H9 (cell line): Measurements from ENCODE around the gene MTSS2. TPM values are rescaled to one million over a fixed set of nuclear protein-coding genes. Genes with fewer than 3 reads are reported as not detected.

ENCODE experiments used
- DNase-seq: peaks from one replicate; pipeline ENCODE4 v3.0.0-alpha.2; 2017
- H2AFZ ChIP-seq: one replicate; pipeline ENCODE4 v1.6.1; 2013; ENCODE audit warnings: mild to moderate bottlenecking, low read length, control low read depth, moderate library complexity
- H2AK5ac ChIP-seq: 2 replicates; pipeline ENCODE4 v1.6.1; 2013; ENCODE audit warnings: low read length, control low read depth, mixed read lengths; ENCODE audit not compliant: insufficient read length
- H2BK120ac ChIP-seq: one replicate; pipeline ENCODE4 v1.6.1; 2013; ENCODE audit warnings: low read depth, mild to moderate bottlenecking, low read length, control low read depth, inconsistent platforms; ENCODE audit not compliant: poor library complexity, severe bottlenecking
- H2BK12ac ChIP-seq: 2 replicates; pipeline ENCODE4 v1.6.1; 2013; ENCODE audit warnings: low read length, control low read depth, mixed read lengths, low read depth; ENCODE audit not compliant: insufficient read length
- H2BK15ac ChIP-seq: 2 replicates; pipeline ENCODE4 v1.6.1; 2013; ENCODE audit warnings: low read depth, low read length, control low read depth
- H2BK20ac ChIP-seq: one replicate; pipeline ENCODE4 v1.6.1; 2013; ENCODE audit warnings: low read depth, mild to moderate bottlenecking, low read length, control low read depth, inconsistent platforms; ENCODE audit not compliant: poor library complexity, severe bottlenecking
- H2BK5ac ChIP-seq: 2 replicates; pipeline ENCODE4 v1.6.1; 2013; ENCODE audit warnings: low read length, control low read depth, mixed read lengths; ENCODE audit not compliant: insufficient read length
- H3K14ac ChIP-seq: 2 replicates; pipeline ENCODE4 v1.6.1; 2013; ENCODE audit warnings: low read length, control low read depth; ENCODE audit not compliant: insufficient read depth
- H3K18ac ChIP-seq: 2 replicates; pipeline ENCODE4 v1.6.1; 2013; ENCODE audit warnings: low read depth, mild to moderate bottlenecking, mixed read lengths, low read length, control low read depth; ENCODE audit not compliant: insufficient read length
- H3K23ac ChIP-seq: 2 replicates; pipeline ENCODE4 v1.6.1; 2013; ENCODE audit warnings: low read length, control low read depth, mixed read lengths, low read depth; ENCODE audit not compliant: insufficient read length
- H3K23me2 ChIP-seq: 2 replicates; pipeline ENCODE4 v1.6.1; 2013; ENCODE audit warnings: low read depth, mild to moderate bottlenecking, mixed read lengths, low read length, control low read depth; ENCODE audit not compliant: insufficient read length, poor library complexity, severe bottlenecking
- H3K27ac ChIP-seq: 2 replicates; pipeline ENCODE4 v1.5.1; 2013; ENCODE audit warnings: low read length, control low read depth, mixed read lengths, low read depth; ENCODE audit not compliant: insufficient read length
- H3K27me3 ChIP-seq: 2 replicates; pipeline ENCODE4 v1.6.1; 2013; ENCODE audit warnings: low read length, control low read depth, inconsistent platforms; ENCODE audit not compliant: insufficient read depth
- H3K4ac ChIP-seq: 2 replicates; pipeline ENCODE4 v1.6.1; 2013; ENCODE audit warnings: low read depth, mild to moderate bottlenecking, control low read depth, inconsistent platforms, low read length, moderate library complexity
- H3K4me1 ChIP-seq: 2 replicates; pipeline ENCODE4 v1.6.1; 2013; ENCODE audit warnings: low read length, control low read depth, inconsistent platforms; ENCODE audit not compliant: insufficient read depth
- H3K4me2 ChIP-seq: 2 replicates; pipeline ENCODE4 v1.6.1; 2013; ENCODE audit warnings: low read length, control low read depth, mixed read lengths; ENCODE audit not compliant: insufficient read length, insufficient read depth
- H3K56ac ChIP-seq: 2 replicates; pipeline ENCODE4 v1.6.1; 2013; ENCODE audit warnings: low read depth, mild to moderate bottlenecking, mixed read lengths, low read length, control low read depth; ENCODE audit not compliant: insufficient read length
- H3K79me1 ChIP-seq: 2 replicates; pipeline ENCODE4 v1.6.1; 2013; ENCODE audit warnings: low read depth, mild to moderate bottlenecking, moderate library complexity, low read length, control low read depth, inconsistent platforms; ENCODE audit not compliant: insufficient read depth, poor library complexity, severe bottlenecking
- H3K79me2 ChIP-seq: 2 replicates; pipeline ENCODE4 v1.6.1; 2013; ENCODE audit warnings: low read length, control low read depth, inconsistent platforms; ENCODE audit not compliant: insufficient read depth
- H3K9ac ChIP-seq: 2 replicates; pipeline ENCODE4 v1.6.1; 2013; ENCODE audit warnings: low read length, control low read depth, mixed read lengths; ENCODE audit not compliant: insufficient read length; ENCODE audit errors: extremely low read depth
- H3K9me3 ChIP-seq: one replicate; pipeline ENCODE4 v1.6.1; 2013; ENCODE audit warnings: low read depth, low read length, inconsistent platforms; ENCODE audit not compliant: control insufficient read depth
- H3T11ph ChIP-seq: one replicate; pipeline ENCODE4 v1.6.1; 2013; ENCODE audit warnings: mild to moderate bottlenecking, low read length, control low read depth, inconsistent platforms
- H4K20me1 ChIP-seq: one replicate; pipeline ENCODE4 v1.6.1; 2013; ENCODE audit not compliant: control insufficient read depth, insufficient read length, insufficient read depth
- H4K5ac ChIP-seq: 2 replicates; pipeline ENCODE4 v1.6.1; 2013; ENCODE audit warnings: low read depth, mild to moderate bottlenecking, mixed read lengths, low read length, control low read depth; ENCODE audit not compliant: insufficient read length
- H4K8ac ChIP-seq: replicated peaks from 2 replicates; pipeline ENCODE4 v1.6.1; 2013; ENCODE audit warnings: low read length, control low read depth, mixed read lengths, low read depth; ENCODE audit not compliant: insufficient read length
- H4K91ac ChIP-seq: 2 replicates; pipeline ENCODE4 v1.6.1; 2013; ENCODE audit warnings: low read depth, mild to moderate bottlenecking, moderate library complexity, mixed read lengths, low read length, control low read depth; ENCODE audit not compliant: insufficient read length
- H3K27ac Mint-ChIP-seq, 3 experiments: 2 replicates in 2 of 3; 3 replicates in 1 of 3; pipeline ENCODE4 v1.8.0; 2020 to 2021; ENCODE audit warnings: mixed read lengths in 3 of 3, mild to moderate bottlenecking in 1 of 3, moderate library complexity in 1 of 3
- H3K27me3 Mint-ChIP-seq: 2 replicates; pipeline ENCODE4 v1.8.0; 2021; ENCODE audit warnings: low read depth, mild to moderate bottlenecking, moderate library complexity, mixed read lengths
- H3K36me3 Mint-ChIP-seq, 3 experiments: 2 replicates in 2 of 3; 3 replicates in 1 of 3; pipeline ENCODE4 v1.8.0; 2020 to 2021; ENCODE audit warnings: low read depth in 3 of 3, mixed read lengths in 3 of 3; ENCODE audit not compliant: insufficient read depth in 1 of 3
- H3K4me1 Mint-ChIP-seq, 2 experiments: 2 replicates each; pipeline ENCODE4 v1.8.0; 2020; ENCODE audit warnings: mixed read lengths in 2 of 2
- H3K4me3 Mint-ChIP-seq, 2 experiments: 2 replicates in 1 of 2; 3 replicates in 1 of 2; pipeline ENCODE4 v1.8.0; 2020 to 2021; ENCODE audit warnings: mild to moderate bottlenecking in 2 of 2, mixed read lengths in 2 of 2, moderate library complexity in 1 of 2
- H3K9me3 Mint-ChIP-seq, 2 experiments: 2 replicates in 1 of 2; 3 replicates in 1 of 2; pipeline ENCODE4 v1.8.0; 2020; ENCODE audit warnings: mild to moderate bottlenecking in 2 of 2, mixed read lengths in 2 of 2, moderate library complexity in 1 of 2
- CTCF ChIP-seq: fragments of 200-600 bp; sonication (generic); conservative IDR thresholded peaks from 3 replicates; pipeline ENCODE4 v1.8.0; 2021; ENCODE audit warnings: antibody characterized with exemption, mild to moderate bottlenecking
- WGBS: extraction: QIAGEN DNeasy Blood & Tissue Kit; methylation state at CpG from one replicate; pipeline ENCODE4 v1.1.7; 2013; ENCODE audit warnings: missing lambda C conversion rate, low lambda C conversion rate, mixed read lengths; ENCODE audit not compliant: insufficient read length; ENCODE audit errors: extremely low coverage; 5-methylcytosine and 5-hydroxymethylcytosine counted together
- total RNA-seq: library from RNA; stranded (reverse); gene quantifications from 2 replicates; pipeline ENCODE4 v1.2.1, GENCODE V29; 2021

Gene MTSS2
- total RNA-seq, 1 experiment from 2014 or later: 41.0 TPM

DNA sequence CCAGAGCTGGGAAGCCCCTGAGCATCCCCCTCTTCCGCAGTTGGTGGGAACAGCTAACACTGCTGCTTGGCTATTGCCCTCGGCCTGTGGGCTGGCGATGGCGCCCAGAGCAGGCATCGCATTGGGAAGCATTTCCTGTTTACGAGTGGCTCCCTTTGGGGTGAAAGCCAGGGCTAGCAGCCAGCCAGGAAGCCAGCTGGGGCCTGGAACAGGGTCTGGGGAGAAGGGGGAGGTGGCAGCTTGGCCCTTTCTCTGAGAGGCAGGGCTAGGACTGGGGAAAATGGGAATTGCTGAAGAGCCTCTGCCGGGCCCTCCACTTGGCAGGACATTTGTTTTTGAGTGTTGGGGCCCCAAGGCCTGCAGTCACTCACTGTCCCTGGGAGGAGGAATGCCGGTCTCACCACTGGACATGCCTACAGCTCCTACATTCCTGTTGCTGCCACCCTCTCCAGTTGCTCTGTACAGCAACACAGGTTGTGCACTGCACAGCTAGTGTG is 2.4 kb upstream of the MTSS2 start:
- no peak overlapping the region for H2BK12ac ChIP-seq
- peaks cover 2% of the 10 kb centered on the region; the same call in 1 of the 2 replicates for H3K27me3 Mint-ChIP-seq
- H2AFZ ChIP-seq: no peak overlapping the region
- H2BK5ac ChIP-seq: no peak overlapping the region
- no peaks in the 10 kb centered on the region for H3K9me3 ChIP-seq
- H3K14ac ChIP-seq: no peak overlapping the region
- peaks cover 7% of the 10 kb centered on the region for H3K23me2 ChIP-seq
- H3K27ac ChIP-seq: no peak overlapping the region
- no peak overlapping the region for H3K4ac ChIP-seq
- H4K8ac ChIP-seq: no peak overlapping the region
- no peak overlapping the region for H3K4me3 Mint-ChIP-seq
- no peaks in the 10 kb centered on the region for H3K79me1 ChIP-seq
- H3T11ph ChIP-seq: no peak overlapping the region
- peak overlapping the region in 1 of 3 experiments; percentile 28; a peak in 3 of 7 replicates for H3K27ac Mint-ChIP-seq
- no peak overlapping the region for H3K4me2 ChIP-seq
- no peak overlapping the region for H4K5ac ChIP-seq
- no peaks in the 10 kb centered on the region for H3K9me3 Mint-ChIP-seq
- no peak overlapping the region for H3K23ac ChIP-seq
- no peaks in the 10 kb centered on the region for H3K27me3 ChIP-seq
- H3K4me1 ChIP-seq: peaks cover 6% of the 10 kb centered on the region; the same call in 1 of the 2 replicates
- H2BK120ac ChIP-seq: no peak overlapping the region
- H3K18ac ChIP-seq: peak overlapping the region; percentile 8
- no peak overlapping the region for H2BK20ac ChIP-seq
- no peak overlapping the region for H3K9ac ChIP-seq
- TF ChIP-seq CTCF: no peak
- H2BK15ac ChIP-seq: no peak overlapping the region
- peaks cover 0 to 2% (median 1%) of the 10 kb centered on the region in 3 experiments; a peak in 2 of 7 replicates for H3K36me3 Mint-ChIP-seq
- H4K91ac ChIP-seq: no peak overlapping the region
- H2AK5ac ChIP-seq: no peak overlapping the region
- no CpG with 5 or more reads among the region's 8 CpGs for WGBS
- H4K20me1 ChIP-seq: no peaks in the 10 kb centered on the region
- H3K79me2 ChIP-seq: no peaks in the 10 kb centered on the region
- no peak for DNase-seq
- peaks cover 18 to 27% of the 10 kb centered on the region in 2 experiments for H3K4me1 Mint-ChIP-seq
- H3K56ac ChIP-seq: no peak overlapping the region
